GM10248 (cell line): Measurements from ENCODE around the gene PDCD6IP.
"Not testable (repeated sequence)": the region's sequence is repeated elsewhere in the genome, so short reads cannot be mapped to it uniquely, and the experiment has no call there.

Source experiments
- CTCF ChIA-PET: fragments of 300-600 bp; sonication (Branson Sonifier 250); formaldehyde crosslinking; extraction: SDS; loops from one replicate; lab custom pipeline; 2021; ENCODE audit warnings: antibody characterized with exemption; lab: Yijun Ruan, JAX
- POLR2A ChIA-PET: fragments of 350-650 bp; sonication (Branson Sonifier 250); formaldehyde crosslinking; extraction: SDS; loops from one replicate; lab custom pipeline; 2020; ENCODE audit warnings: antibody characterized with exemption; lab: Yijun Ruan, JAX
- DNase-seq: peaks from one replicate; pipeline ENCODE4 v3.0.0; 2012; ENCODE audit errors: extremely low spot score
- CTCF ChIP-seq: IDR thresholded peaks from 2 replicates; pipeline ENCODE4 v1.5.1; 2012; ENCODE audit warnings: mild to moderate bottlenecking, low read depth; ENCODE audit errors: extremely low read depth, missing control alignments, control extremely low read depth

PDCD6IP gene

GRCh38 chr3:33798418-33799201, at the start of gene PDCD6IP:
TSS of gene PDCD6IP (plus strand) at chr3:33798630. CDS start at chr3:33798729, 99 bp downstream.
- peak; percentile 93 for DNase-seq
- POLR2A ChIA-PET, result interaction anchor here (0.6 to 1.0 kb wide), 3 partner anchors 23 to 498 kb away, joined by 3 to 4 read pairs (median 4); no protein-coding TSS in a partner anchor
- peak; percentile 12 for TF ChIP-seq CTCF
- CTCF ChIA-PET, result interaction anchor here (0.8 to 6.1 kb wide), 13 partner anchors 8 to 724 kb away, joined by 3 to 60 read pairs (median 5); no protein-coding TSS in a partner anchor

- DNase-seq, result no peak
- ChIA-PET POLR2A (no interaction called here), CTCF (interaction anchor here (1.1 to 4.7 kb wide), 2 partner anchors 10 to 37 kb away, joined by 3 to 20 read pairs; no protein-coding TSS in a partner anchor)
- TF ChIP-seq CTCF, result no peak
Observed at GRCh38 chr3:33749546-33750210, 48.8 kb upstream of the PDCD6IP start.

- no peak for DNase-seq
- TF ChIP-seq CTCF, result no peak
- POLR2A ChIA-PET, result no interaction called here
- CTCF ChIA-PET, result interaction anchor here (1.1 to 4.7 kb wide), 2 partner anchors 9 to 37 kb away, joined by 3 to 20 read pairs; no protein-coding TSS in a partner anchor
Observed at GRCh38 chr3:33750211-33750548, 48.2 kb upstream of the PDCD6IP start.

GRCh38 chr3:33751336-33751735, 47.1 kb upstream of the PDCD6IP start:
- ChIA-PET CTCF (interaction anchor here (0.8 to 4.7 kb wide), 2 partner anchors 36 to 115 kb away, joined by 3 to 20 read pairs; no protein-coding TSS in a partner anchor), POLR2A (no interaction called here)
- no peak for TF ChIP-seq CTCF
- DNase-seq, result no peak

GRCh38 chr3:33754391-33754790, 44.0 kb upstream of the PDCD6IP start:
- CTCF ChIA-PET, DNase-seq, POLR2A ChIA-PET: not testable (repeated sequence)

- no peak for TF ChIP-seq CTCF
- POLR2A ChIA-PET, result no interaction called here
- DNase-seq, result no peak
- CTCF ChIA-PET, result no interaction called here
Observed at GRCh38 chr3:33758281-33758680, 40.1 kb upstream of the PDCD6IP start.
